H9 (cell line): Measurements from ENCODE around the gene ACTR8. TPM values are rescaled to one million over a fixed set of nuclear protein-coding genes. Genes with fewer than 3 reads are reported as not detected.

ENCODE experiments used
- DNase-seq: peaks from one replicate; pipeline ENCODE4 v3.0.0-alpha.2; 2017
- H2AFZ ChIP-seq: one replicate; pipeline ENCODE4 v1.6.1; 2013; ENCODE audit warnings: mild to moderate bottlenecking, low read length, control low read depth, moderate library complexity
- H2AK5ac ChIP-seq: 2 replicates; pipeline ENCODE4 v1.6.1; 2013; ENCODE audit warnings: low read length, control low read depth, mixed read lengths; ENCODE audit not compliant: insufficient read length
- H2BK120ac ChIP-seq: one replicate; pipeline ENCODE4 v1.6.1; 2013; ENCODE audit warnings: low read depth, mild to moderate bottlenecking, low read length, control low read depth, inconsistent platforms; ENCODE audit not compliant: poor library complexity, severe bottlenecking
- H2BK12ac ChIP-seq: 2 replicates; pipeline ENCODE4 v1.6.1; 2013; ENCODE audit warnings: low read length, control low read depth, mixed read lengths, low read depth; ENCODE audit not compliant: insufficient read length
- H2BK15ac ChIP-seq: 2 replicates; pipeline ENCODE4 v1.6.1; 2013; ENCODE audit warnings: low read depth, low read length, control low read depth
- H2BK20ac ChIP-seq: one replicate; pipeline ENCODE4 v1.6.1; 2013; ENCODE audit warnings: low read depth, mild to moderate bottlenecking, low read length, control low read depth, inconsistent platforms; ENCODE audit not compliant: poor library complexity, severe bottlenecking
- H2BK5ac ChIP-seq: 2 replicates; pipeline ENCODE4 v1.6.1; 2013; ENCODE audit warnings: low read length, control low read depth, mixed read lengths; ENCODE audit not compliant: insufficient read length
- H3K14ac ChIP-seq: 2 replicates; pipeline ENCODE4 v1.6.1; 2013; ENCODE audit warnings: low read length, control low read depth; ENCODE audit not compliant: insufficient read depth
- H3K18ac ChIP-seq: 2 replicates; pipeline ENCODE4 v1.6.1; 2013; ENCODE audit warnings: low read depth, mild to moderate bottlenecking, mixed read lengths, low read length, control low read depth; ENCODE audit not compliant: insufficient read length
- H3K23ac ChIP-seq: 2 replicates; pipeline ENCODE4 v1.6.1; 2013; ENCODE audit warnings: low read length, control low read depth, mixed read lengths, low read depth; ENCODE audit not compliant: insufficient read length
- H3K23me2 ChIP-seq: 2 replicates; pipeline ENCODE4 v1.6.1; 2013; ENCODE audit warnings: low read depth, mild to moderate bottlenecking, mixed read lengths, low read length, control low read depth; ENCODE audit not compliant: insufficient read length, poor library complexity, severe bottlenecking
- H3K27ac ChIP-seq: 2 replicates; pipeline ENCODE4 v1.5.1; 2013; ENCODE audit warnings: low read length, control low read depth, mixed read lengths, low read depth; ENCODE audit not compliant: insufficient read length
- H3K27me3 ChIP-seq: 2 replicates; pipeline ENCODE4 v1.6.1; 2013; ENCODE audit warnings: low read length, control low read depth, inconsistent platforms; ENCODE audit not compliant: insufficient read depth
- H3K4ac ChIP-seq: 2 replicates; pipeline ENCODE4 v1.6.1; 2013; ENCODE audit warnings: low read depth, mild to moderate bottlenecking, control low read depth, inconsistent platforms, low read length, moderate library complexity
- H3K4me1 ChIP-seq: 2 replicates; pipeline ENCODE4 v1.6.1; 2013; ENCODE audit warnings: low read length, control low read depth, inconsistent platforms; ENCODE audit not compliant: insufficient read depth
- H3K4me2 ChIP-seq: 2 replicates; pipeline ENCODE4 v1.6.1; 2013; ENCODE audit warnings: low read length, control low read depth, mixed read lengths; ENCODE audit not compliant: insufficient read length, insufficient read depth
- H3K56ac ChIP-seq: 2 replicates; pipeline ENCODE4 v1.6.1; 2013; ENCODE audit warnings: low read depth, mild to moderate bottlenecking, mixed read lengths, low read length, control low read depth; ENCODE audit not compliant: insufficient read length
- H3K79me1 ChIP-seq: 2 replicates; pipeline ENCODE4 v1.6.1; 2013; ENCODE audit warnings: low read depth, mild to moderate bottlenecking, moderate library complexity, low read length, control low read depth, inconsistent platforms; ENCODE audit not compliant: insufficient read depth, poor library complexity, severe bottlenecking
- H3K79me2 ChIP-seq: 2 replicates; pipeline ENCODE4 v1.6.1; 2013; ENCODE audit warnings: low read length, control low read depth, inconsistent platforms; ENCODE audit not compliant: insufficient read depth
- H3K9ac ChIP-seq: 2 replicates; pipeline ENCODE4 v1.6.1; 2013; ENCODE audit warnings: low read length, control low read depth, mixed read lengths; ENCODE audit not compliant: insufficient read length; ENCODE audit errors: extremely low read depth
- H3K9me3 ChIP-seq: one replicate; pipeline ENCODE4 v1.6.1; 2013; ENCODE audit warnings: low read depth, low read length, inconsistent platforms; ENCODE audit not compliant: control insufficient read depth
- H3T11ph ChIP-seq: one replicate; pipeline ENCODE4 v1.6.1; 2013; ENCODE audit warnings: mild to moderate bottlenecking, low read length, control low read depth, inconsistent platforms
- H4K20me1 ChIP-seq: one replicate; pipeline ENCODE4 v1.6.1; 2013; ENCODE audit not compliant: control insufficient read depth, insufficient read length, insufficient read depth
- H4K5ac ChIP-seq: 2 replicates; pipeline ENCODE4 v1.6.1; 2013; ENCODE audit warnings: low read depth, mild to moderate bottlenecking, mixed read lengths, low read length, control low read depth; ENCODE audit not compliant: insufficient read length
- H4K8ac ChIP-seq: replicated peaks from 2 replicates; pipeline ENCODE4 v1.6.1; 2013; ENCODE audit warnings: low read length, control low read depth, mixed read lengths, low read depth; ENCODE audit not compliant: insufficient read length
- H4K91ac ChIP-seq: 2 replicates; pipeline ENCODE4 v1.6.1; 2013; ENCODE audit warnings: low read depth, mild to moderate bottlenecking, moderate library complexity, mixed read lengths, low read length, control low read depth; ENCODE audit not compliant: insufficient read length
- H3K27ac Mint-ChIP-seq, 3 experiments: 2 replicates in 2 of 3; 3 replicates in 1 of 3; pipeline ENCODE4 v1.8.0; 2020 to 2021; ENCODE audit warnings: mixed read lengths in 3 of 3, mild to moderate bottlenecking in 1 of 3, moderate library complexity in 1 of 3
- H3K27me3 Mint-ChIP-seq: 2 replicates; pipeline ENCODE4 v1.8.0; 2021; ENCODE audit warnings: low read depth, mild to moderate bottlenecking, moderate library complexity, mixed read lengths
- H3K36me3 Mint-ChIP-seq, 3 experiments: 2 replicates in 2 of 3; 3 replicates in 1 of 3; pipeline ENCODE4 v1.8.0; 2020 to 2021; ENCODE audit warnings: low read depth in 3 of 3, mixed read lengths in 3 of 3; ENCODE audit not compliant: insufficient read depth in 1 of 3
- H3K4me1 Mint-ChIP-seq, 2 experiments: 2 replicates each; pipeline ENCODE4 v1.8.0; 2020; ENCODE audit warnings: mixed read lengths in 2 of 2
- H3K4me3 Mint-ChIP-seq, 2 experiments: 2 replicates in 1 of 2; 3 replicates in 1 of 2; pipeline ENCODE4 v1.8.0; 2020 to 2021; ENCODE audit warnings: mild to moderate bottlenecking in 2 of 2, mixed read lengths in 2 of 2, moderate library complexity in 1 of 2
- H3K9me3 Mint-ChIP-seq, 2 experiments: 2 replicates in 1 of 2; 3 replicates in 1 of 2; pipeline ENCODE4 v1.8.0; 2020; ENCODE audit warnings: mild to moderate bottlenecking in 2 of 2, mixed read lengths in 2 of 2, moderate library complexity in 1 of 2
- WGBS: extraction: QIAGEN DNeasy Blood & Tissue Kit; methylation state at CpG from one replicate; pipeline ENCODE4 v1.1.7; 2013; ENCODE audit warnings: missing lambda C conversion rate, low lambda C conversion rate, mixed read lengths; ENCODE audit not compliant: insufficient read length; ENCODE audit errors: extremely low coverage; 5-methylcytosine and 5-hydroxymethylcytosine counted together
- total RNA-seq: library from RNA; stranded (reverse); gene quantifications from 2 replicates; pipeline ENCODE4 v1.2.1, GENCODE V29; 2021
- TF ChIP-seq, protein P1 (sequence below): fragments of 200-600 bp; sonication (generic); conservative IDR thresholded peaks from 3 replicates; pipeline ENCODE4 v1.8.0; 2021; ENCODE audit warnings: antibody characterized with exemption, mild to moderate bottlenecking

The ACTR8 gene
- total RNA-seq, 1 experiment from 2014 or later = 39.2 TPM

DNA sequence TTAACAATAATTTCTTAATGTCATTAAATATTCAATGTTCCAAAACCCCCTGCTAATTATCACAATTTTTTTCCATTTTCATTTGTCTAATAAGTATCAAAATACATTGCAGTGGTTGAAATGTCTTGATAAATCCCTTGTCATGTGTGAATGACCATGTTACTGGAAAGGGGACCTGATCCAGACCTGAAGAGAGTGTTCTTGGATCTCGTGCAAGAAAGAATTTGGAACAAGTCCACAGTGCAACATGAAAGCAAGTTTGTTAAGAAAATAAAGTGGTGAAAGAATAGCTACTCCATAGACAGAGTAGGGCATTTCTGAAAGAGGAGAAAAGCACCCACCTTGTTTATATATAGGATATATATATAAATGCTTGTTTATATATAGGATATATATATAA is 20.1 kb upstream of the ACTR8 start:
- no peak overlapping the region for H3K27ac ChIP-seq

More for the DNA sequence above, 20.1 kb upstream of the ACTR8 start:
- no peaks in the 10 kb centered on the region for H3K9me3 ChIP-seq
- H2BK12ac ChIP-seq = no peak overlapping the region
- H3K27me3 Mint-ChIP-seq = peaks cover 17% of the 10 kb centered on the region
- no peaks in the 10 kb centered on the region for H3K79me1 ChIP-seq
- H3K9me3 Mint-ChIP-seq = no peaks in the 10 kb centered on the region
- H2AK5ac ChIP-seq = no peak overlapping the region
- H3K4me3 Mint-ChIP-seq = no peak overlapping the region
- H2BK5ac ChIP-seq = no peak overlapping the region
- no CpG with 5 or more reads among the region's 1 CpG for WGBS
- no peak overlapping the region for H2AFZ ChIP-seq
- H4K20me1 ChIP-seq = no peaks in the 10 kb centered on the region
- no peaks in the 10 kb centered on the region; the same call in 1 of the 2 replicates for H3K79me2 ChIP-seq
- H4K91ac ChIP-seq = no peak overlapping the region
- H3K56ac ChIP-seq = no peak overlapping the region
- H3K36me3 Mint-ChIP-seq = no peaks in the 10 kb centered on the region
- no peak overlapping the region for H3T11ph ChIP-seq
- H4K8ac ChIP-seq = no peak overlapping the region
- H3K27ac Mint-ChIP-seq = no peak overlapping the region
- H3K14ac ChIP-seq = no peak overlapping the region
- no peak overlapping the region for H3K4me2 ChIP-seq
- H4K5ac ChIP-seq = no peak overlapping the region
- H3K23me2 ChIP-seq = no peaks in the 10 kb centered on the region
- no peak overlapping the region for H3K9ac ChIP-seq
- no peak for DNase-seq
- no peak overlapping the region for H3K18ac ChIP-seq
- H3K4me1 ChIP-seq = no peaks in the 10 kb centered on the region
- no peak overlapping the region for H3K4ac ChIP-seq
- no peak overlapping the region for H2BK20ac ChIP-seq
- no peak overlapping the region for H2BK15ac ChIP-seq
- no peaks in the 10 kb centered on the region for H3K4me1 Mint-ChIP-seq
- no peak overlapping the region for H2BK120ac ChIP-seq
- TF ChIP-seq, protein P1, sequence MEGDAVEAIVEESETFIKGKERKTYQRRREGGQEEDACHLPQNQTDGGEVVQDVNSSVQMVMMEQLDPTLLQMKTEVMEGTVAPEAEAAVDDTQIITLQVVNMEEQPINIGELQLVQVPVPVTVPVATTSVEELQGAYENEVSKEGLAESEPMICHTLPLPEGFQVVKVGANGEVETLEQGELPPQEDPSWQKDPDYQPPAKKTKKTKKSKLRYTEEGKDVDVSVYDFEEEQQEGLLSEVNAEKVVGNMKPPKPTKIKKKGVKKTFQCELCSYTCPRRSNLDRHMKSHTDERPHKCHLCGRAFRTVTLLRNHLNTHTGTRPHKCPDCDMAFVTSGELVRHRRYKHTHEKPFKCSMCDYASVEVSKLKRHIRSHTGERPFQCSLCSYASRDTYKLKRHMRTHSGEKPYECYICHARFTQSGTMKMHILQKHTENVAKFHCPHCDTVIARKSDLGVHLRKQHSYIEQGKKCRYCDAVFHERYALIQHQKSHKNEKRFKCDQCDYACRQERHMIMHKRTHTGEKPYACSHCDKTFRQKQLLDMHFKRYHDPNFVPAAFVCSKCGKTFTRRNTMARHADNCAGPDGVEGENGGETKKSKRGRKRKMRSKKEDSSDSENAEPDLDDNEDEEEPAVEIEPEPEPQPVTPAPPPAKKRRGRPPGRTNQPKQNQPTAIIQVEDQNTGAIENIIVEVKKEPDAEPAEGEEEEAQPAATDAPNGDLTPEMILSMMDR = no peak
- H3K27me3 ChIP-seq = no peaks in the 10 kb centered on the region
- H3K23ac ChIP-seq = no peak overlapping the region
